HG02885 (cell line): Measurements from ENCODE around the gene FBXL7.

Experiments
- ATAC-seq: cut with Tn5 transposase; IDR thresholded peaks from one replicate; pipeline ENCODE4 v1.9.1; 2021; ENCODE audit warnings: mild to moderate bottlenecking; ENCODE audit not compliant: unreplicated experiment, poor library complexity

Gene FBXL7

GRCh38 chr5:15501091-15501791 lies 1.3 kb downstream of the FBXL7 start:
- no peak for ATAC-seq

GRCh38 chr5:15502208-15502607 lies 2.2 kb downstream of the FBXL7 start:
- ATAC-seq, result no peak

DNA sequence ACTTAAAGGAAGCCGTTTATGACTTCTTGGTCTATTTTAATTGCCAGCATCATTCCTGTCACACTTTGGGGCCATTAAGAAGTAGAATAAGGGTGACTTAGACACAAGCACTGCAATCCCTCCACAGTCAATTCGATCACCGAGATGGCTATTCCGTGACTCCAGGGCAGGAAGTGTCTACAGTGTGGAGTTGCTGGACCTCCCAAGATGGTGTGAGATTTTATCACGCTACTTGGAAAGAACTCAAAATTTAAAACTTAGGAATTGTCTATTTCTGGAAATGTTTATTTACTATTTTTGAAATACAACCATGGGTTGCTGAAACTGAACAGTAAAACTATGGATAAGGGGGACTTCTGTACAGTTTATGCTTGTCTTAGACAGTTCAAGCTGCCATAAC lies 6.2 kb downstream of the FBXL7 start:
- no peak for ATAC-seq

DNA sequence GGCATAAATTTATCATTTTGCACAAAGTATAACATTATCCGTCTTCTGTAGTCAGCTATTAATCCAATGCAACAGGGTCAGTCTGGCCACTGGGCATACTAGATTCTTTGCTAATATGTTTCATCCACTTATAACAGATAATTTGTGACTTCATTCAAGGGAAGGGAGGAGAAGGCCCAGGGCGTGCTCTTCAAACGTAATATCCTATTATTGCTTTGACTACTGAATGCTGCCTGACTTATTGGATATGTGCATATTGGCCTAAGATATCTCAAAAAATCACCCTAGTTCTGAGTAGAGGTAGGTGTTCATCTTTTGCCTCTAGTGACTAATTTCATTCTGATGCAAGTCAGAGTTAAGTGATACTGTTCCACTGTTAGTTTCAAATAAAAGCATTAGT lies 6.9 kb downstream of the FBXL7 start:
- no peak for ATAC-seq

DNA sequence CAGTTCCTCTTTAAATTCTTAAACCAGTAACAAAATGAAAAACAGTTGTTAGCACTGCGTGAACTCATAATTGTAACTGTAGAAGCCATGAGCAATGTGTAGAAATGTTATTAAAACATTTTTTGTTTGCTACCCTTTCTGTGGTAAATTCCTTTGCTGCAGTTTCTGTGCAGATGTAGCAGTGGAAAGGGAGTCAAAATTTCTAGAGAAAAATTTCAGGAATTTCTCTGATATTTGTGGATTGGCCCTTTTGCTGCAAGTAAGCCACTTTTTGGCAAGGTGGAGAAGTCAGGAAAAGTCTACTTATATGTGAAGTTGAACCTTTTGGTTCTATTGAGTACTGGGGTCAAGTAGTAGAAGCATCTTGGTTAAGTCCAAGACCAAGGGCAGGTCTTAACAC lies 10.1 kb downstream of the FBXL7 start:
- no peak for ATAC-seq

- no peak for ATAC-seq
Observed at GRCh38 chr5:15510831-15511230, 10.9 kb downstream of the FBXL7 start.

DNA sequence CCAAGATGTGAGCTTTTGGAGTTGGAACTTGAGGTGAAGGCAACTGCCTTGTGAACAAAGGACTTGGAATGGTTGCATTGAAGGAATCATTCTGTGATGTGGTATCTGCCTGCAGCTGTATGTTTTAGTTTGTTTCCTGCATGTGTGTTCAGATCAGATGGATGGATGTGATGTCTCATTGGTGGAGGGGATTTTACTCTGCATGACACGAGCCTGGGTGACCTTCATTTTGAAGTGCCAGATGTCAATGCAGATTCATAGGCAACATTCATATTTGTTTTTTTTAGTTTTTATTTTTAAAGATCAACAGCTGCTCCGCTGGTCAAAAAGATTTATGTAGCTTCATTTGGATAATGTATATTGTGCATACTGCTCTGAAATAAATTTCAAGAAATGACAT lies 13.5 kb downstream of the FBXL7 start:
- ATAC-seq, result no peak

GRCh38 chr5:15513911-15514310 lies 13.9 kb downstream of the FBXL7 start:
- no peak for ATAC-seq

DNA sequence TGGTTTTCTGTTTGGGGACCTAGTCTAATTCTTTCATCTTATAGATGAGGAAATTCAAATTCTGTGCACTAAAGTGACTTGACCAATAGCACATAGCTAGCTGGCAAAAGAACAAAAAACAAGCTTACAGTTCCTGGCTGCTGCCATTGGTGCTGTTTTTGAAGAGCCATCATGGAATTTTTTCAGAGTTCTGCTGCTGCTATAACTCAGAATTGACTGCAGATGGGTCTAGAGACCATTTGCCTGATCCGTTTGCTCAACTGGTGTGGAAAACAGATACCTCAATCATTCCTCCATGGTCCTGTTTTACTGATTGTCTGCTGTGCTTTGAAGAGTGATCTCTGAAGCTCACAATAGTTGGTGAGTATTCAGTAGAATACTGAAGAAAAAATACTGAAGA lies 15.2 kb downstream of the FBXL7 start:
- ATAC-seq, result no peak

DNA sequence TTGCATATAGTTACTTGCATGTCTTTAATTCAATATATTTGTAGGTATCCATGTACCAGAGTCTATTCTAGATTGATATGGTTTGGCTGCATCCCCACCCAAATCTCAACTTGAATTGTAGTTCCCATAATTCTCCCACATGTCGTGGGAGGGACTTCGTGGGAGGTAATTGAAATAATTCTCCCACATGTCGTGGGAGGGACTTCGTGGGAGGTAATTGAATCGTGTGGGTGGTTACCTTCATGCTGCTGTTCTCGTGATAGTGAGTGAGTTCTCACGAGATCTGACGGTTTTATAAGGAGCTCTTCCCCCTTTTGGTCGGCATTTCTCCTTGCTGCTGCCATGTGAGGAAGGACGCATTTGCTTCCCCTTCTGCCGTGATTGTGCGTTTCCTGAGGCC lies 16.5 kb downstream of the FBXL7 start:
- ATAC-seq, result no peak

GRCh38 chr5:15518786-15519185 lies 18.8 kb downstream of the FBXL7 start:
- no peak for ATAC-seq

DNA sequence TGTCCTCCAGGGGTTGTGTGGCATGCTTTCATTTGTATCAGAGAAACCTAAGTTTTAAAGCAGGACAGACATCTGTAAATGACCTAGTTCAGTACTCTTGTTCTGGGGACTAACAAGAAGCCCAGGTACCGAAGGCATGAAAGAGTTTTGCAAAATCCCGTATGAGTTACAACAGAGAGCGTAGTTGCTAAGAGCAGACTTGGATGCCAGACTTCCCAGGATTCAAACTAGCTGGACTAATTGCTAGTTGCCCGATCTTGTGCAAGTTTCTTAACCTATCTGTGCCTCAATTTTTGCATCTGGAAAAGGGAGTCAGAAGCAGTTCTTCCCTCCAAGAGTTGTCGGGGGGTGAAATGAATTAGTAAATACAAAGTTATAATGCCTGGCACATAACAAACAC lies 20.9 kb downstream of the FBXL7 start:
- ATAC-seq, result no peak

DNA sequence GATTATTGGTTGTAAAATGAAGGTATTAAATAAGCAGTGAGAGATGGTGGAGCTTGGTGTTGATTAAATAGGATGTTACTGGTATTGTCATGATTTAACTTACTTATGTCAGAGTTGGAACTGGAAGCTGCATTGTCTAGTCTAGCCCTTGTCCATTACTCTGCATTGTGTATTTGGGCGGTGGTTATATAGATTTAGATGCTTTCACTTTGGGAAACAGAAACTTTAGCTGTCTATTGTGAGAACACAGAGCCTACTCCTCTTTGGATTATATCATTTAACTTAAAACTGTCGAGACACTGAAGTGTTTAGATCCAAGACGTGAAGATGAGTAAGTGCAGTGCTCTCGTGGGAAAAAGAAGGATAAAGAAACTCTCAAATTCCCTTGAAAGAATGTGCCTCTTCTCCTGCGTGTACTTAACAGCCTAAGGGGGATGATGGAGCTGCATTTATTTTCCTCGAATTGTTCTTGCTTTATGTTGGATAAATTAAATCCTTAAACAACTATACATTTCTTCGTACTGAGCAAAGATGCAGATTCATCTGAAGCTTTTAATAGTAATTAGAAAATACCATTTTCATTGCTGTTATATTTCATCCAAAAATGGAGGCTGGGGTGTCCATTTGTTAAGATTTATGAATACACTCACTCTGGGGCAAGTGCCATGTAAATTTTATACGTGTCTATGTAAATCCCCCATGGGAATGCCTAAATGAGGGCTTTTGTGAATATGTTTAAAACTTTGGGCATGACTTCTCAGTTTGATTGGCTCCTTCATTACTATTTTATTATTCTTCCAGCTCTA lies 21.6 kb downstream of the FBXL7 start:
- ATAC-seq, result no peak

DNA sequence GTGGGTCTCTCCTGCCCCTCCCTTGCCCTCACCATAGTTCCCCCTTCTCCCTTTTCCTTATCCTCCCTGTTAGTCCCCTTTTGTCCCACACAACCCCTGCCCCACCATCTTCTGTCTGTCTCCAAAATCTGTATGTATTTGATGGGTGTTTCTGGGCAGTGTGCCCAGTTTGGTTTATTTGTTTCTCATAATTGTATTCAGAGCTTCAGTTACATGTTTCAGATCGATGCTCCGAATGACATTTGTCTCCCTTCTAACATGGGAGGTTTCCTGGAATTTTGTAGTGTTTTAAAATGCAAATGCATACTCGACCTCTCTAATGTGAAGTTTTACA lies 22.2 kb downstream of the FBXL7 start:
- no peak for ATAC-seq

DNA sequence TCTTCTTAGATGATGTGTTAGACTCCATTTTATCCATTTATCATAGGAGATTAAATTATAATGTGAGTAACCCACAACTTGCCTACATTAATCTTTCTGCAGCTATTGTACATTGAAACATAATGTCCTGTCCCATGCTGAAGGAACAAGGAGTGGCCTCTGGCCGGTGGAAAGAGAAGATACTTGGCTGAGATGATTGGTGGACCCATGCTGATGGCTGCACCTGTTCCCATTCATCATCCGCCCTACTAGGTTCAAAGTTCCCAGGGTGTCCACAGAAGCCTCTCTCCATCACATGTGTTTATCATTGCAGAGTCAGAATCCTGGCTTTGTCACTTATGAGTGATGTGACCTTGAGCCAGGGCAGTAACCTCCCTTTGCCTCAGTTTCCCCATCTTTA lies 24.7 kb downstream of the FBXL7 start:
- ATAC-seq, result no peak

DNA sequence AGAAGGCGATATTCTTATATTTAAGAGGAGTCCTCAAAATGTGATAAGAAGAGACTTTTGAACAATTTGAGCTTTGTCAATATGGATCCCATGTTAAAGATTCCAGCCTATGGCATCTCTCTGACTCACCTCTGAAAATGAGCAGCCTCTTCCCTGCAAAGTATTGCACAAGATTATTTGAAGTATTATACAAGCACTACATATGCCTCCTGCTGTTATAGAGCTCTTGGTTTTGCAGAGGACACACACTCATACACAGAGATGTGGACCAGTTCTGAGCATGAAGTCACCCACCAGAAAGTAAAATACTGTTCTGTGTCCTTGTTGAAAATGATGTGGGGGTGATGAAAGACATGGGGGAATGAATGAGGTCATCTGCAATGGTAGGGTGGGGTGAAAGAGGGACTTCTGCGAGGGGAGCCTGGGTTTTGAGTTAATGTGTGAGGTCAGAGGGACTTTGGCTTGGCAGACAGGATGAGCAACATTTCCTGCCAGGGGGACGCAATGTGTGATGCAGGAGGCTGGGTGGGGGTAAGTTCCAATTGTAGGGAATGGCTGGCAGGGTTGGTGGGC lies 25.8 kb downstream of the FBXL7 start:
- ATAC-seq, result no peak

DNA sequence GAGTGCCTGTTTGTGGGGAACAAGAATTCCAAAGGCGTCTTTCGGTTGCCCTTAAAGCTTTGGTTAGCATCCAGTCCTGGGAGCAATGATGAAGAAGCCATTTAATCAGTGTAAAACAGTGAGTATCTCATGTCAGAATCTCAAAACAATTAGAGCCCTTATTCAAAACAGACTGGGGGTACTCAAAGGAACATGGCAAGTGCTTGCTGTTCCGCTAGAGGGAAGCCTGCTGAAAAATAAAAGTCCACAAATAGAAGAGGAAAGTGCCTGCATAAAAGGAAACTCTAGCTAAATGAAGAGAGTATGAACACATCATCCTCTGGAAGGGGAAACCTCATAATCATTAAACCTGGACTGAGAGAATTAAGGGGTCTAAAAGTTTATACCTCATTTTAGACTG lies 26.4 kb downstream of the FBXL7 start:
- ATAC-seq, result no peak

GRCh38 chr5:15528476-15528875 lies 28.5 kb downstream of the FBXL7 start:
- ATAC-seq, result no peak

DNA sequence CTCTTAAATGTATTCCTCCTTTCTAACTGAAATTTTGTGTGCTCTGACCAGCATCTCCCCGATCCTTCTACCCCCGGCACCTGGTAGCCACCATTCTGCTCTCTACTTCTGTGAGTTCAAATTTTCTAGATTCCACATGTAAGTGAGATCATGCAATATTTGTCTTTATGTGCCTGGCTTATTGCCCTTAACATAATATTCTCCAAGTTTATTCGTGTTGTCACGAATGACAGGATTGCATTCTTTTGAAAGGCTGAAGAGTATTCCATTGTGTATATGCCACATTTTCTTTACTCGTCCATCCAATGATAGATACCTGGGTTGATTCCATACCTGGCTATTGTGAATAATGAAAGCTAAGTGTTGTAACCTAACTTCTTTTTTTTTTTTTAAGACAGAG lies 29.0 kb downstream of the FBXL7 start:
- ATAC-seq, result no peak

GRCh38 chr5:15529821-15530220 lies 29.8 kb downstream of the FBXL7 start:
- no peak for ATAC-seq

GRCh38 chr5:15533129-15533893 lies 33.3 kb downstream of the FBXL7 start:
- ATAC-seq, result no peak
